NCI-H2196 (cell line): Measurements from ENCODE around the gene TAX1BP1.
"Not testable (repeated sequence)": the region's sequence is repeated elsewhere in the genome, so short reads cannot be mapped to it uniquely, and the experiment has no call there.

Experiments
- DNase-seq: peaks from one replicate; lab custom pipeline; 2025; ENCODE audit not compliant: unreplicated experiment; lab: John Stamatoyannopoulos, UW

The TAX1BP1 gene

GRCh38 chr7:27840760-27841364, 100.9 kb downstream of the TAX1BP1 start:
- DNase-seq: no peak

GRCh38 chr7:27842094-27842692, 102.2 kb downstream of the TAX1BP1 start:
- no peak for DNase-seq

GRCh38 chr7:27842851-27843250, 102.9 kb downstream of the TAX1BP1 start:
- DNase-seq: no peak

GRCh38 chr7:27843584-27844305, 103.8 kb downstream of the TAX1BP1 start:
- DNase-seq: no peak

- DNase-seq: no peak
Measured at GRCh38 chr7:27846388-27846787, 106.4 kb downstream of the TAX1BP1 start.

GRCh38 chr7:27850531-27850930, 110.6 kb downstream of the TAX1BP1 start:
- no peak for DNase-seq

GRCh38 chr7:27856703-27857485, 116.9 kb downstream of the TAX1BP1 start:
- DNase-seq: not testable (repeated sequence)

- no peak for DNase-seq
Measured at GRCh38 chr7:27860800-27861199, 120.8 kb downstream of the TAX1BP1 start.

GRCh38 chr7:27861747-27862146, 121.8 kb downstream of the TAX1BP1 start:
- no peak for DNase-seq

- DNase-seq: no peak
Measured at GRCh38 chr7:27863880-27864279, 123.9 kb downstream of the TAX1BP1 start.

GRCh38 chr7:27866256-27866655, 126.3 kb downstream of the TAX1BP1 start:
- no peak for DNase-seq

- no peak for DNase-seq
Measured at GRCh38 chr7:27866828-27867672, 127.1 kb downstream of the TAX1BP1 start.

- DNase-seq: no peak
Measured at GRCh38 chr7:27868131-27868550, 128.2 kb downstream of the TAX1BP1 start.

GRCh38 chr7:27869056-27869455, 129.1 kb downstream of the TAX1BP1 start:
- DNase-seq: no peak

GRCh38 chr7:27870595-27870994, 130.6 kb downstream of the TAX1BP1 start:
- DNase-seq: no peak

GRCh38 chr7:27871086-27871485, 131.1 kb downstream of the TAX1BP1 start:
- no peak for DNase-seq

- no peak for DNase-seq
Measured at GRCh38 chr7:27871866-27872265, 131.9 kb downstream of the TAX1BP1 start.

- no peak for DNase-seq
Measured at GRCh38 chr7:27872356-27873275, 132.7 kb downstream of the TAX1BP1 start.
